NCI-H748 (cell line): ENCODE measurements around the gene BICD2.
A peak's percentile ranks its signal among the peaks of the same experiment; 100 is the strongest.

Experiments
- DNase-seq: peaks from one replicate; lab custom pipeline; 2025; ENCODE audit not compliant: unreplicated experiment; lab: John Stamatoyannopoulos, UW

BICD2 gene

DNA sequence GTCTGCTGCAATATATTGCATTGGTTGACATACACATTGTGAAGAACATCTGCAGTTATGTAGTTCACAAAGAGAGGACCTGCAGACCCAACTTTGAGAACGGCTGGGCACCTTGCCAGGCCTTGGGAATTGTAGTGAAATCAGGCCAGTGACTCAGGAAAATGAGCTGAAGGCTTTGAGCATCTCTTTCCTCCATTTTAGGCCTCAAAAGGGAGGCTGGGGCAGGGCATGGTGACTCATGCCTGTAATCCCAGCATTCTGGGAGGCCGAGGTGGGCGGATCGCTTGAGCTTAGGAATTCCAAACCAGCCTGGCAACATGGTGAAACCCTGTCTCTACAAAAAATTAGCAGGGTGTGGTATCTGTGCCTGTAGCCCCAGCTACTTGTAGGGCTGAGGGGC is 93.3 kb downstream of the BICD2 start:
- no peak for DNase-seq

GRCh38 chr9:92669890-92670708 is 94.5 kb downstream of the BICD2 start, which contains the start of gene IPPK:
IPPK (minus strand) TSS chr9:92670131; CDS start chr9:92669988, 143 bp downstream.
- peak; percentile 99 for DNase-seq

DNA sequence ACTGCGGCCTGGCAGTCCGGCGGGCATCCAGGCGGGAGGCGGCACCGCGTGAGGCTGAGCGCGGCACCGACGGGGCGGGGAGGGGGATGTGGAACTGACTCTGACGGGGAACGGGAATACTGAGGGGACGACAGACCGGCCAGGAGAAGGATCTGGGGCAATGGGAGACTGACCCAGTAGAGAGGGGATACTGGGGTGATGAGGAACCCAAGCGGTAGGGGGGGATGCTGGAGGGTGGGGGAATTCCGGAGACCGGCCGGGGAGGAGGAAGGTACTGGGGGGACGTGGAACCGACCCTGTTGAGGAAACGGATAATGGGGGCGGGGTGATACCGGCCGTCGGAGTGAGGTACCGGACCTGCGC is 95.1 kb downstream of the BICD2 start:
- peak; percentile 39 for DNase-seq

- DNase-seq = no peak
Measured at GRCh38 chr9:92668746-92669526, 95.7 kb downstream of the BICD2 start.

GRCh38 chr9:92666912-92667532 is 97.6 kb downstream of the BICD2 start:
- DNase-seq = no peak

DNA sequence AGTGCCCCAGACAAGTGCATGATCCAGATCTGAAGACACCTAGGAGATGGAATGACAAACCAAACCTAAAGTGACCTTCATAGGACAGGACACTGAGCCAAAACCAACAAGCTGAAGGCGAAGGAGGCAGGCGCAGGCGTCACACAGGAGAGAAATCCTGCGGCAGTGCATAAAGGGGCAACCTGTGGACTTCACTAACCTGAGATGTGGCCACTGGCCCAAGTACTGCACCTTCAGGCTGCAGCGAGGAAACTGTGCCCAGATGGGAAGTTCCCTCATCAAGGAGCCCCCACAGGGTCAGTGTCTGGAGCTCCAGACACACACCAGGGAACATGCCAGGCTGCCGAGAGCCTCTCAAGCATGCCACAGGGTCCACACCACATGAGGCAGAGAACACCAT is 98.4 kb downstream of the BICD2 start:
- no peak for DNase-seq

DNA sequence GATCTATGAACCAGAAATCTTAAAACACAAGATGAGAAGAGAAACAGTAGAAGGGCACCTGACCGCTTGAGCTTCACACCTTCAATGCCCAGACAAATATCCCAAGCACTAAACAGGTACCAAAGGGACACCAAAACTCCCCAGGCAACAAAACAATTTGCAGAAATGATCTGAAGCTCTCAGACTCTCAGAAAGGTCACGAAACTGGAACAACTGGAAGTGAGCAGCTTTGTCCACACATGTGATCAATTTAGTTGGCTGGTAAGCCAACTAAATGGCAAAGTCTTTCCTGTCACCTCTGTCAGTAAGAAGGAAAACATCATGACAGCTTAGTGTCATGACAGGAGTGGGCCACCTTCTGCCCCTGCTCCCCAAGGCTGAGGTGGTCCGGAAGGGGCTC is 98.8 kb downstream of the BICD2 start:
- no peak for DNase-seq

- no peak for DNase-seq
Measured at GRCh38 chr9:92664394-92665152, 100.1 kb downstream of the BICD2 start.

- no peak for DNase-seq
Measured at GRCh38 chr9:92663951-92664350, 100.7 kb downstream of the BICD2 start.

DNA sequence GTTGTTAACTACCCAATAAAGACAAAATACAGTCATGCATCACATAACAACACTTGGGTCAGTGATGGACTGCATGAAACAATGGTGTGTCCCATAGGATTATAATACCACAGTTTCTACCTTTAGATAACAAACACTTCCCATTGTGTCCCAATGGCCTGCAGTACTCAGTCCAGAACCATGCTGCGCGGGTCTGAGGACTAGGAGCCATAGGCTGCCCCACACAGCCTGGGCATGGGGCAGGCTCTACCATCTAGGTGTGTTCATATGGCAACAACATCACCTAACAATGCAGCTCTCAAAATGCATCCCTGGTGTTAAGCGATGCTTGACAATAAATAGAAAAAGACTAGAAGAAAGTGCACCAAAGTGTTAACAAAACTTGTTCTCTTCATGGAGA is 101.5 kb downstream of the BICD2 start:
- no peak for DNase-seq

DNA sequence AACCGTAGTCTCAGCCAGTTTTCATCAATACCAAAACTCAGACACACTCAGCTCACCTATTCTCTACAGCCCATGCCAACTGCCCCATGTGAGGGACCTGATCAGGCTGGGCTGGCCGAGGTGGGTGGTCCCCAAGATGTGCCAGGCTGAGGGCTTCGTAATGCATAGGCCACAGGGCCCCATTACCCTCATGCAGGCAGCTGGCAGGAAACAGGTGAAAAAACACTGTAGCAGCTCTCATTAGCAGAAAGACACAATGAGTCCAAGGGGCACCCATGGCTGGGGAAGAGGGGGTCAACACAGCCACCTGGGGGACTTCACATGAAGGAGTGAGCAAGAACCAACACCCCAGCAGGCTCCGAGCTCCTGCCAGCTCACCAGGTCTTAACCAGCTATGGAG is 102.9 kb downstream of the BICD2 start:
- DNase-seq = no peak
